HepG2 (cell line): Measurements from ENCODE around the gene TBX3. TPM values are rescaled to one million over a fixed set of nuclear protein-coding genes. Genes with fewer than 3 reads are reported as not detected.

Experiments used
- ATAC-seq: fragments of 200-7000 bp; cut with Tn5 transposase; 3 replicates; pipeline ENCODE4 v1.9.1; 2020; ENCODE audit warnings: mild to moderate bottlenecking, moderate library complexity
- BruUV-seq: library from RNA; stranded (reverse); fragments of 400-500 nt; replicated peaks from 2 replicates; lab custom pipeline; 2021; lab: Mats Ljungman, UMichigan
- CTCF ChIA-PET: fragments of 300-600 bp; formaldehyde crosslinking; extraction: SDS; loops from one replicate; lab custom pipeline; 2021; ENCODE audit warnings: low total read pairs, inconsistent platforms, low intra/inter-chr PET ratio; lab: Yijun Ruan, JAX
- POLR2A ChIA-PET: fragments of 350-600 bp; sonication (Branson Sonifier 250); formaldehyde crosslinking; loops from one replicate; lab custom pipeline; 2020; ENCODE audit warnings: antibody characterized with exemption, inconsistent platforms; lab: Yijun Ruan, JAX
- DNase-seq: peaks from one replicate; pipeline ENCODE4 v3.0.0-alpha.2; 2015; ENCODE audit warnings: low spot score
- FAIRE-seq: peaks from 3 replicates; lab custom pipeline; 2011; peaks lifted over from hg19 to GRCh38; lab: Jason Lieb, UNC
- H2AFZ ChIP-seq: one replicate; pipeline ENCODE4 v1.6.1; 2011; ENCODE audit warnings: low read length, inconsistent platforms
- H3K27ac ChIP-seq: fragments of 300-600 bp; 3 replicates; pipeline ENCODE4 v1.8.0; 2011; ENCODE audit warnings: mixed run types, mild to moderate bottlenecking, mixed read lengths, low read length, inconsistent platforms; ENCODE audit not compliant: insufficient read depth; ENCODE audit errors: extremely low read length
- H3K27me3 ChIP-seq, 2 experiments: fragments of 200-600 bp in 1 of 2; 2 replicates in 1 of 2; 3 replicates in 1 of 2; pipeline versions ENCODE4 v1.6.0 to v1.8.0; 2011; ENCODE audit warnings: low read length in 2 of 2, mild to moderate bottlenecking in 2 of 2, moderate library complexity in 2 of 2, inconsistent platforms in 1 of 2; ENCODE audit not compliant: insufficient read depth in 2 of 2, control insufficient read depth in 1 of 2
- H3K36me3 ChIP-seq, 2 experiments: fragments of 200-600 bp in 1 of 2; replicated peaks in 1 of 2; 2 replicates in 1 of 2; 3 replicates in 1 of 2; pipeline versions ENCODE4 v1.5.1 to v1.8.0; 2011; ENCODE audit warnings: low read length in 2 of 2, inconsistent platforms in 1 of 2; ENCODE audit not compliant: insufficient read depth in 2 of 2, control insufficient read depth in 1 of 2
- H3K4me1 ChIP-seq: 2 replicates; pipeline ENCODE4 v1.5.1; 2012; ENCODE audit warnings: low read length, inconsistent platforms; ENCODE audit not compliant: insufficient read depth
- H3K4me2 ChIP-seq: 2 replicates; pipeline ENCODE4 v1.6.0; 2011; ENCODE audit warnings: low read depth, low read length, inconsistent platforms
- H3K4me3 ChIP-seq, 3 experiments: fragments of 200-600 bp in 1 of 3; sonication (generic), shearing (Covaris generic) in 1 of 3; replicated peaks in 1 of 3; 2 replicates each; pipeline ENCODE4 v1.5.1; 2011 to 2016; ENCODE audit warnings: low read length in 3 of 3, inconsistent platforms in 2 of 3, low read depth in 2 of 3, mild to moderate bottlenecking in 2 of 3, control low read depth in 1 of 3, mixed read lengths in 1 of 3; ENCODE audit not compliant: insufficient read depth in 1 of 3
- H3K79me2 ChIP-seq: one replicate; pipeline ENCODE4 v1.6.1; 2011; ENCODE audit warnings: low read length, inconsistent platforms; ENCODE audit not compliant: insufficient read depth
- H3K9ac ChIP-seq: 2 replicates; pipeline ENCODE4 v1.6.0; 2011; ENCODE audit warnings: mild to moderate bottlenecking, low read depth, low read length, inconsistent platforms; ENCODE audit not compliant: insufficient read depth
- H3K9me3 ChIP-seq: 2 replicates; pipeline ENCODE4 v1.5.1; 2012; ENCODE audit warnings: mild to moderate bottlenecking, low read length
- H4K20me1 ChIP-seq: 2 replicates; pipeline ENCODE4 v1.6.0; 2011; ENCODE audit warnings: inconsistent platforms, mild to moderate bottlenecking, low read length, moderate library complexity; ENCODE audit not compliant: insufficient read depth
- AGO2 ChIP-seq: fragments of 200-400 bp; formaldehyde crosslinking; optimal IDR thresholded peaks from 2 replicates; pipeline ENCODE3; 2017; ENCODE audit warnings: mild to moderate bottlenecking, low read depth, low read length, moderate library complexity
- NCOA2 ChIP-seq: sonication (generic); formaldehyde crosslinking; IDR thresholded peaks from 2 replicates; pipeline ENCODE4 v1.8.0; 2022; ENCODE audit warnings: inconsistent platforms
- RBFOX2 ChIP-seq: fragments of 200-400 bp; formaldehyde crosslinking; IDR thresholded peaks from 2 replicates; pipeline ENCODE4 v1.6.1; 2017; ENCODE audit warnings: low read depth, mild to moderate bottlenecking, low read length
- RBM22 ChIP-seq: fragments of 200-400 bp; formaldehyde crosslinking; optimal IDR thresholded peaks from 2 replicates; pipeline ENCODE3; 2017; ENCODE audit warnings: mild to moderate bottlenecking, low read length, moderate library complexity
- SSRP1 ChIP-seq: IDR thresholded peaks from 2 replicates; pipeline ENCODE4 v1.6.1; 2016; ENCODE audit warnings: control low read depth
- ZFX ChIP-seq: sonication (generic); formaldehyde crosslinking; IDR thresholded peaks from 2 replicates; pipeline ENCODE4 v1.4.0; 2020; ENCODE audit warnings: mild to moderate bottlenecking, low read depth, missing genetic modification reagents, moderate library complexity
- ZMYM3 ChIP-seq: sonication (generic); formaldehyde crosslinking; IDR thresholded peaks from 2 replicates; pipeline ENCODE4 v1.5.1; 2020; ENCODE audit warnings: mild to moderate bottlenecking, missing genetic modification reagents
- ZNF563 ChIP-seq: sonication (generic); formaldehyde crosslinking; IDR thresholded peaks from 2 replicates; pipeline ENCODE4 v1.8.0; 2022; ENCODE audit warnings: mild to moderate bottlenecking, moderate library complexity, missing genetic modification reagents
- ZNF652 ChIP-seq: IDR thresholded peaks from 2 replicates; pipeline ENCODE4 v1.6.1; 2016; ENCODE audit warnings: low read depth, borderline replicate concordance
- ZNF768 ChIP-seq: sonication (generic); formaldehyde crosslinking; IDR thresholded peaks from 2 replicates; pipeline ENCODE4 v1.4.0; 2020; ENCODE audit warnings: missing genetic modification reagents
- WGBS: methylation state at CpG from one replicate; pipeline ENCODE4 v1.1.6; 2017; ENCODE audit warnings: low lambda C conversion rate; 5-methylcytosine and 5-hydroxymethylcytosine counted together
- in situ Hi-C: cut with HindIII; loops from 2 replicates; pipeline ENCODE4 v1.10.0; 2017; ENCODE audit warnings: low pct_unique_long_range_greater_than_20kb; ENCODE audit not compliant: extremely low pct_ligation_motif_present
- intact Hi-C: fragments of 100-400 bp; cut with micrococcal nuclease; formaldehyde crosslinking; loops from one replicate; pipeline ENCODE4 v1.10.0; 2022; ENCODE audit not compliant: unreplicated experiment
- polyA plus RNA-seq, 8 experiments: library from polyadenylated mRNA; depleted of rRNA in 3 of 8; stranded (reverse) in 7 of 8; unstranded in 1 of 8; fragments of >200 nt; fragmentation: Illumina TruSeq in 4 of 8; extraction: Trizol in 4 of 8; gene quantifications; 2 replicates each; pipeline versions ENCODE4 v1.2.1 to v1.2.3, GENCODE V29; 2011 to 2016; ENCODE audit warnings: low read depth in 4 of 8, missing spikeins in 1 of 8, mixed read lengths in 1 of 8; ENCODE audit not compliant: insufficient read depth in 1 of 8
- total RNA-seq, 5 experiments: library from RNA; depleted of rRNA; stranded (reverse); fragments of >200 nt; fragmentation: Illumina TruSeq; extraction: Trizol; gene quantifications; 2 replicates each; pipeline ENCODE4 v1.2.3, GENCODE V29; 2016; ENCODE audit warnings: low read depth in 1 of 5
- TF ChIP-seq, protein P1 (sequence below): sonication (generic); formaldehyde crosslinking; IDR thresholded peaks from 2 replicates; pipeline ENCODE4 v1.4.0; 2020; ENCODE audit warnings: low read depth, mild to moderate bottlenecking, missing genetic modification reagents
- TF ChIP-seq, protein P2 (sequence below): sonication (generic); formaldehyde crosslinking; IDR thresholded peaks from 2 replicates; pipeline ENCODE4 v1.5.1; 2020; ENCODE audit warnings: mild to moderate bottlenecking, missing genetic modification reagents, moderate library complexity

Gene TBX3
- total and polyA plus RNA-seq, 2 of the 13 experiments (the other 11 are each of a cell fraction or from before 2014, with no cell fraction given): 27.1 to 42.4 TPM

DNA sequence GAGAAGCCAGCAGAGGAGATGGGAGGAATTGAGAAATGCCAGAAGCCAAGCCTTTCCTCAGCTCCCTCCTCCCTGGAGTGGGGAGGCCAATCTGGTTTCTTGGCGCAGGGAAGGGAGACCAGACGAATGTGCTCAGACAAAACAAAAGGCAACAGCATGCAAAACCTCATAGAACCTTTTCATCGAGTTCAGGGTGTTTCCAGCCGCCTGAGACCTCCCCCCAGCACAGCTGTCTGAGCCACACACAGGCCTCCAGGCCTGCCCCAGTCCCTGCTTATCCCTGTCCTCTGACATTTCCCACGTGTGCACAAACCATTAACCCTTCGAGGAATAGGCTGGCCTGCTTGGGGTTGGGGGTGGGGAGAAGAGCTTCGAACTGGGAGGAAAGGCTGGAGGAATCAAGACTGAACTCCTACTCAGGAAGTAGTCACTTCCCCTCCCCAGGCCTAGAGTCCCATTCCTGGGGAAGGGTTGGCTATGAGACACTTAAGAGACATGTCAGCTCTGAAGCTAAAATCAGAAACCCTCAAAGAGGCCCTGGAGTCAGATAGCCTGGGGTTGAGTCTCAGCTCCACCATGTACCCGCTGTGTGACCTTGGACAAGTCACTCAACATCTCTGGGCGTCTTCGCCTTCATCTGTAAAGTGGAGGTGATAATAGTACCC lies 10.7 kb downstream of the TBX3 start:
- intact Hi-C loops: no loop called here
- H3K9me3 ChIP-seq: no peaks in the 10 kb centered on the region
- H3K27ac ChIP-seq: no peak overlapping the region
- no peak overlapping the region for H2AFZ ChIP-seq
- no peak for DNase-seq
- no peak for FAIRE-seq
- no peak overlapping the region for H3K4me3 ChIP-seq
- BruUV-seq: no TSS peak
- ATAC-seq: no peak
- peaks cover 43% of the 10 kb centered on the region for H3K79me2 ChIP-seq
- ChIA-PET CTCF (no interaction called here), POLR2A (interaction anchor here (1.4 to 8.2 kb wide), 2 partner anchors 11 to 26 kb away, joined by 3 to 101 read pairs; partner anchors contain the start of gene TBX3)
- H3K36me3 ChIP-seq: peaks cover 23 to 58% of the 10 kb centered on the region in 2 experiments
- H4K20me1 ChIP-seq: peaks cover 13% of the 10 kb centered on the region; the same call in 1 of the 2 replicates
- no peak overlapping the region for H3K9ac ChIP-seq
- H3K27me3 ChIP-seq: no peaks in the 10 kb centered on the region
- TF ChIP-seq, protein P1, sequence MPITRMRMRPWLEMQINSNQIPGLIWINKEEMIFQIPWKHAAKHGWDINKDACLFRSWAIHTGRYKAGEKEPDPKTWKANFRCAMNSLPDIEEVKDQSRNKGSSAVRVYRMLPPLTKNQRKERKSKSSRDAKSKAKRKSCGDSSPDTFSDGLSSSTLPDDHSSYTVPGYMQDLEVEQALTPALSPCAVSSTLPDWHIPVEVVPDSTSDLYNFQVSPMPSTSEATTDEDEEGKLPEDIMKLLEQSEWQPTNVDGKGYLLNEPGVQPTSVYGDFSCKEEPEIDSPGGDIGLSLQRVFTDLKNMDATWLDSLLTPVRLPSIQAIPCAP (CRISPR knock-in tag): no peak
- TF ChIP-seq NCOA2: no peak
- TF ChIP-seq ZFX (CRISPR knock-in tag): 0 out of 2 replicates have a peak, but pooled peaks have one; percentile 26
- 0 out of 2 replicates have a peak, but pooled peaks have one; percentile 12 for TF ChIP-seq SSRP1 (CRISPR knock-in tag)
- TF ChIP-seq, protein P2, sequence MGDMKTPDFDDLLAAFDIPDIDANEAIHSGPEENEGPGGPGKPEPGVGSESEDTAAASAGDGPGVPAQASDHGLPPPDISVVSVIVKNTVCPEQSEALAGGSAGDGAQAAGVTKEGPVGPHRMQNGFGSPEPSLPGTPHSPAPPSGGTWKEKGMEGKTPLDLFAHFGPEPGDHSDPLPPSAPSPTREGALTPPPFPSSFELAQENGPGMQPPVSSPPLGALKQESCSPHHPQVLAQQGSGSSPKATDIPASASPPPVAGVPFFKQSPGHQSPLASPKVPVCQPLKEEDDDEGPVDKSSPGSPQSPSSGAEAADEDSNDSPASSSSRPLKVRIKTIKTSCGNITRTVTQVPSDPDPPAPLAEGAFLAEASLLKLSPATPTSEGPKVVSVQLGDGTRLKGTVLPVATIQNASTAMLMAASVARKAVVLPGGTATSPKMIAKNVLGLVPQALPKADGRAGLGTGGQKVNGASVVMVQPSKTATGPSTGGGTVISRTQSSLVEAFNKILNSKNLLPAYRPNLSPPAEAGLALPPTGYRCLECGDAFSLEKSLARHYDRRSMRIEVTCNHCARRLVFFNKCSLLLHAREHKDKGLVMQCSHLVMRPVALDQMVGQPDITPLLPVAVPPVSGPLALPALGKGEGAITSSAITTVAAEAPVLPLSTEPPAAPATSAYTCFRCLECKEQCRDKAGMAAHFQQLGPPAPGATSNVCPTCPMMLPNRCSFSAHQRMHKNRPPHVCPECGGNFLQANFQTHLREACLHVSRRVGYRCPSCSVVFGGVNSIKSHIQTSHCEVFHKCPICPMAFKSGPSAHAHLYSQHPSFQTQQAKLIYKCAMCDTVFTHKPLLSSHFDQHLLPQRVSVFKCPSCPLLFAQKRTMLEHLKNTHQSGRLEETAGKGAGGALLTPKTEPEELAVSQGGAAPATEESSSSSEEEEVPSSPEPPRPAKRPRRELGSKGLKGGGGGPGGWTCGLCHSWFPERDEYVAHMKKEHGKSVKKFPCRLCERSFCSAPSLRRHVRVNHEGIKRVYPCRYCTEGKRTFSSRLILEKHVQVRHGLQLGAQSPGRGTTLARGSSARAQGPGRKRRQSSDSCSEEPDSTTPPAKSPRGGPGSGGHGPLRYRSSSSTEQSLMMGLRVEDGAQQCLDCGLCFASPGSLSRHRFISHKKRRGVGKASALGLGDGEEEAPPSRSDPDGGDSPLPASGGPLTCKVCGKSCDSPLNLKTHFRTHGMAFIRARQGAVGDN (CRISPR knock-in tag): peak; percentile 21; the same call in 1 of the 2 replicates
- peak; percentile 89 for TF ChIP-seq ZNF652 (CRISPR knock-in tag)
- no peak for TF ChIP-seq ZNF563
- TF ChIP-seq RBM22: peak; percentile 56
- TF ChIP-seq ZMYM3 (CRISPR knock-in tag): peak; percentile 67; the same call in 1 of the 2 replicates
- TF ChIP-seq RBFOX2: peak; percentile 30; the same call in 1 of the 2 replicates
- peak; percentile 90 for TF ChIP-seq ZNF768 (CRISPR knock-in tag)
- TF ChIP-seq AGO2: peak; percentile 44
- TF ChIP-seq, all 625 proteins: peak for 9
- no peak overlapping the region for H3K4me2 ChIP-seq
- in situ Hi-C loops: loop anchor here (25.0 kb wide), 2 partner anchors 789 to 1239 kb away; no protein-coding TSS in a partner anchor
- H3K4me1 ChIP-seq: peaks cover 76% of the 10 kb centered on the region
- WGBS: 75% methylated on average over 9 of the region's 10 CpGs
